Measurements from ENCODE around the gene PATZ1. TPM values are rescaled to one million over a fixed set of nuclear protein-coding genes. Genes with fewer than 3 reads are reported as not detected.

Gene PATZ1
- total and polyA plus RNA-seq, 2 of the 8 experiments (the other 6 are each of a cell fraction or from before 2014, with no cell fraction given), result 62.1 to 70.9 TPM

GRCh38 chr22:31290494-31291471 is 55.4 kb downstream of the PATZ1 start (continued):
- TF ChIP-seq ATF2 (IDR thresholded peaks at IDR 0.05; ENCODE audit: low read length) (0 out of 2 replicates have a peak, but pooled peaks have one; percentile 43), CHD7 (IDR thresholded peaks at IDR 0.05; ENCODE audit: insufficient replicate concordance, low read length) (no peak), POLR2A (IDR thresholded peaks at IDR 0.05; ENCODE audit: control extremely low read depth in 1 of 2, low read depth in 2 of 2, low read length in 2 of 2) (peak in 1 of 2 experiments; percentile 71; a peak in 2 of 3 replicates)
